ENCODE measurements around the gene DAPK2.

DAPK2 gene

GRCh38 chr15:63895194-63895593 is 151.1 kb downstream of the DAPK2 start:
- TF ChIP-seq, protein P1, sequence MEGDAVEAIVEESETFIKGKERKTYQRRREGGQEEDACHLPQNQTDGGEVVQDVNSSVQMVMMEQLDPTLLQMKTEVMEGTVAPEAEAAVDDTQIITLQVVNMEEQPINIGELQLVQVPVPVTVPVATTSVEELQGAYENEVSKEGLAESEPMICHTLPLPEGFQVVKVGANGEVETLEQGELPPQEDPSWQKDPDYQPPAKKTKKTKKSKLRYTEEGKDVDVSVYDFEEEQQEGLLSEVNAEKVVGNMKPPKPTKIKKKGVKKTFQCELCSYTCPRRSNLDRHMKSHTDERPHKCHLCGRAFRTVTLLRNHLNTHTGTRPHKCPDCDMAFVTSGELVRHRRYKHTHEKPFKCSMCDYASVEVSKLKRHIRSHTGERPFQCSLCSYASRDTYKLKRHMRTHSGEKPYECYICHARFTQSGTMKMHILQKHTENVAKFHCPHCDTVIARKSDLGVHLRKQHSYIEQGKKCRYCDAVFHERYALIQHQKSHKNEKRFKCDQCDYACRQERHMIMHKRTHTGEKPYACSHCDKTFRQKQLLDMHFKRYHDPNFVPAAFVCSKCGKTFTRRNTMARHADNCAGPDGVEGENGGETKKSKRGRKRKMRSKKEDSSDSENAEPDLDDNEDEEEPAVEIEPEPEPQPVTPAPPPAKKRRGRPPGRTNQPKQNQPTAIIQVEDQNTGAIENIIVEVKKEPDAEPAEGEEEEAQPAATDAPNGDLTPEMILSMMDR (IDR thresholded peaks at IDR 0.05; ENCODE audit: borderline replicate concordance, insufficient read depth, low read depth, low read length): no peak
- no peak overlapping the region for H3K4me3 ChIP-seq (ENCODE audit: low read depth, low read length)

- H3K4me3 ChIP-seq (ENCODE audit: low read depth, low read length): no peak overlapping the region
- TF ChIP-seq, protein P1 (IDR thresholded peaks at IDR 0.05; ENCODE audit: borderline replicate concordance, insufficient read depth, low read depth, low read length): no peak
Measured at GRCh38 chr15:63894662-63894949, 151.7 kb downstream of the DAPK2 start.

DNA sequence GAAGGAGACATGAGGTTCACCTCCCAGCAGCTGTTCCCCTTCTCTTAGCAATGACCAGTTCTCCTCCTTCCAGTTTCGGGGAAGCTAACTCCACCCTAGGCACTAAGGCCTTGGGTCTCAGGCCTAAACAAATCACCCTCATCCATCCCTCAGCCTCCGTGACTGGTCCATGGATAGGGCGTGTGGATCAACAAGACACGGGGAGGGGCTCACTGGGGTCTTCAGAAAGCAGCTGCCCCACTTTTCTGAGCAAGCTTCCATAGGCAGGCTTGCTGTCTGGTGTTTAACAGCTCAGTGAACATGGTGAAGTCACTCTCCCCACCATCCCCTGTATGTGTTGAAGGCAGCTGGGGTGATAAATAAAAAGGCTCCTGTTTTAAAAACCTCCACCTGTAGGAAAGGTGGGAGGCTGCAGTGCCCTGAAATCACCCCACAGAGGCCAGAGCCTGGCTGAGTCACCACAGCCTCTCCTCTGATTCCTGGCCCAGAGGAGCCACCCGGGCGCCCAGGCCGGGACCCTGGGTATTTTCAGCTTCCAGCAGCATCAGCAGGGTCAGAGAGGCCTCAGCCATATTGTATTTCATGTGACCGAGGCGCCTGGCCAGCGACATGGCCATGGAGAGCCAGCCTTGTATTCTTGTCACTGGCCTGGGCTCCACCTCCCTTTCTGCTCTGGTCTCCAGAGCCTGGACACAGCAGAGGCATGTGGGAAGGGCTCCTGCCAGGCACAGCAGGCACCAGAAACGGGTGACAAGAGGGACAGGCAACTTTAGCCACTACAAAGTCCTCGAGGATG is 152.2 kb downstream of the DAPK2 start:
- H3K4me3 ChIP-seq (ENCODE audit: low read depth, low read length): no peak overlapping the region
- TF ChIP-seq, protein P1 (IDR thresholded peaks at IDR 0.05; ENCODE audit: borderline replicate concordance, insufficient read depth, low read depth, low read length): no peak

GRCh38 chr15:63892794-63893441 is 153.4 kb downstream of the DAPK2 start:
- TF ChIP-seq, protein P1 (IDR thresholded peaks at IDR 0.05; ENCODE audit: borderline replicate concordance, insufficient read depth, low read depth, low read length): no peak
- no peak overlapping the region for H3K4me3 ChIP-seq (ENCODE audit: low read depth, low read length)

DNA sequence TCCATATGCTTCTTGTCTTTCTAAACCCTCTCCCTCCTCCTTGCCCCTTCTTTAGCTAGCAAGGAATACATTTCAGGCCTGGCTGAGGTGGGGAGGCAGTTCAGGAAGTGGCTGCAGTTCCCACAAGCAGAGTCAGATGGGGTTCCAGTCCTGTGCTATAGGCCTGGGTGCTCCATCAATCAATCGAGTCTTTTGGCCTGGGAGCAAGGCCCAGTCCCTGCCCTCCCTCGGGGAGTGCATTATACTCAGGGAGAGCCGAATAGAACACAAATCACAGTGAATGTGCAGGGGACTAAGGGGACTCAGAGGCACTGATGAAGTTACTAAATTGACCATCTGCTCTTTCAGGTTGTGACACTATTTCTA is 154.5 kb downstream of the DAPK2 start:
- TF ChIP-seq, protein P1 (IDR thresholded peaks at IDR 0.05; ENCODE audit: borderline replicate concordance, insufficient read depth, low read depth, low read length): no peak

DNA sequence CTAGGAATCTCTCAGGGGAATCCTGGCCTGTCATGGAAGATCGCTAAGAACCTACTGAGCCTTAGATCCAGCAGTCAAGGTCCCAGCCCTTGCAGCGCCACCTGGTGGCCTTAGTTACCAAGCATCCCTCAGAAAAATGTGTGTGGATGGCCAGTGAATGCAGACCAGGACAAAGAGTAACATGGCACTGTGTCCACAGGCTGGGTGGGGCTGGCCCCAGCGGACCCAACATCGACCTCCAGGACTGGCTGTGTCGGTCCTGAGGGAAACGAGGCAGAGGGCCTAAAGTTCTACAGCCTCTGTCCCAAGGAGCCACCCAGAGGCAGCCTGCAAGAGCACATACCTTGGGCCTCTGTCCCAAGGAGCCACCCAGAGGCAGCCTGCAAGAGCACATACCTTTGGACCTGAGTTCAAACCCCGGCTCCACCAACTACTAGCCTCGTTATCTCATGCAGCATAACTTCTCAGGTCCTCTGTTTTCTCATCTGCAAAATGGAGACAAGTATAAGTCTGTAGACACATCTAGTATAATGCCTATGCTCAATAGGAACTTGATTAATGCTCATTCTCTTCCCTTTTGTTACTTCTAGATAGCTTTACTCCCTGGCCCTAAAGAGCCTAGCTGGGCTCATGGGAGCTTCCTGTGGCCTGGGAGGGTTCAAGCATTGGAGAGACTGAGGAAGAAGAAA is 155.1 kb downstream of the DAPK2 start:
- no peak overlapping the region for H3K4me3 ChIP-seq (ENCODE audit: low read depth, low read length)
- TF ChIP-seq, protein P1 (IDR thresholded peaks at IDR 0.05; ENCODE audit: borderline replicate concordance, insufficient read depth, low read depth, low read length): peak; percentile 79

More for the DNA sequence above, 154.5 kb downstream of the DAPK2 start:
- no peak overlapping the region for H3K4me3 ChIP-seq (ENCODE audit: low read depth, low read length)
